Right cardiac atrium (tissue), 5 donors: ENCODE results near the gene HIGD1C. TPM values are rescaled to one million over a fixed set of nuclear protein-coding genes. Genes with fewer than 3 reads are reported as not detected.
"Not testable (repeated sequence)": the region's sequence is repeated elsewhere in the genome, so short reads cannot be mapped to it uniquely, and the experiment has no call there.

Experiments
- ATAC-seq, 2 donors: fragments of 200-7000 bp; cut with Tn5 transposase; one replicate each; pipeline versions ENCODE4 v1.8.0 to v1.9.1; 2020; ENCODE audit warnings: moderate library complexity in 2 of 2, mild to moderate bottlenecking in 1 of 2
- DNase-seq, 3 donors: peaks; one replicate each; pipeline ENCODE4 v3.0.0-alpha.2; 2020
- H3K27ac ChIP-seq: one replicate; pipeline ENCODE4 v1.5.1; 2013; ENCODE audit warnings: mild to moderate bottlenecking, low read length, control low read depth, moderate library complexity
- H3K27me3 ChIP-seq: one replicate; pipeline ENCODE4 v1.6.1; 2013; ENCODE audit not compliant: control insufficient read depth, insufficient read depth
- H3K4me1 ChIP-seq: one replicate; pipeline ENCODE4 v1.6.1; 2013; ENCODE audit warnings: low read length; ENCODE audit not compliant: control insufficient read depth, insufficient read depth
- H3K4me3 ChIP-seq: one replicate; pipeline ENCODE4 v1.5.1; 2013; ENCODE audit warnings: low read length, control low read depth
- H3K9me3 ChIP-seq: one replicate; pipeline ENCODE4 v1.6.1; 2013; ENCODE audit warnings: low read length; ENCODE audit not compliant: control insufficient read depth
- WGBS: extraction: QIAGEN DNeasy Blood & Tissue Kit; methylation state at CpG from one replicate; pipeline ENCODE4 v1.1.7; 2013; 5-methylcytosine and 5-hydroxymethylcytosine counted together
- intact Hi-C, 4 donors: fragments of 100-400 bp; cut with DNase I; formaldehyde crosslinking; loops; one replicate each; pipeline versions ENCODE4 v1.11.0 to v1.14.0; 2022 to 2023
- long read RNA-seq, 4 donors: library from polyadenylated mRNA; unstranded; transcript quantifications; one replicate each; pipeline ENCODE4 v2.0.0, GENCODE V29; 2020 to 2021
- polyA plus RNA-seq: library from polyadenylated mRNA; stranded (reverse); fragments of 200-250 nt; gene quantifications from one replicate; pipeline ENCODE4 v1.2.3, GENCODE V29; 2013
- total RNA-seq, 4 donors: library from RNA; stranded (reverse); fragmentation: NEBNext Ultra II Directional; extraction: Animal tissue kit (Norgen Biotek cat#: 25700); gene quantifications; one replicate each; pipeline ENCODE4 v1.2.1, GENCODE V29; 2021
- donor health status: healthy with polysubstance abuse.
- donor health status: DM: no; HTN: yes; CAD: no.
- donor health status: DM: no; HTN: no; CAD: no.
- donor health status: DM: no; HTN: yes; CAD: no; lungs with severe emphysema.
- donor health status: DM: yes; HTN: yes; CAD: no.

Gene HIGD1C
- not detected for total RNA-seq
- polyA plus RNA-seq = not detected
- long read RNA-seq, donor 1 = 0 reads
- long read RNA-seq, donor 2 = 0 reads
- long read RNA-seq, donor 3 = 0 reads
- long read RNA-seq, donor 4 = 0 reads

DNA sequence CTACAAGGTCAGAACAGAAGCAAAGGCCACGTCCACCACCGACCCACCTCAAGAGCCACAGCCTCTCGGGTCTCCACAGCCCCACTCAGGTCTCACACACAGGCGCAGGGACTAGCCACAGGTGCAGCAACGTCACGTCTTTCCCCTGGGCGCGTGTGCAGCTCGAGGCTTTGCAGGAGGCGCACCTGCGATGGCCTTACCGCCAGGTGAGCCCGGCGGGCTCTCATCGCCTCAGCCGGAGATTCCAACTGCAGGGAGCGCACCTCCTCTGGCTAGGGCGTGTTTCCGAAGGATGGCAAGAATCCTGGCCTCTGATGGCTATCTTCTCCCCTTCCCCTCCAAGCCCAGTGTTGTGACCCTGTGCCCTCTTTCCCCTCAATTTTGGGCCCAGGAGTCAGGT lies at the start of gene HIGD1C:
Gene HIGD1C (plus strand): TSS at position 35 of the 400 bp plus-strand sequence. CDS start 1,455 bp downstream, outside the sequence.
- H3K4me1 ChIP-seq = no peaks in the 10 kb centered on the region
- ATAC-seq = no peak
- no peak for DNase-seq
- WGBS = 95% methylated on average over 19 of the region's 19 CpGs
- H3K27ac ChIP-seq = no peak within 1 kb of the TSS
- H3K4me3 ChIP-seq = no peak within 1 kb of the TSS
- no peaks in the 10 kb centered on the region for H3K27me3 ChIP-seq
- intact Hi-C loops = no loop called here
- no peaks in the 10 kb centered on the region for H3K9me3 ChIP-seq

- ATAC-seq, H3K9me3 ChIP-seq, H3K4me3 ChIP-seq, intact Hi-C loops, DNase-seq, H3K4me1 ChIP-seq, H3K27ac ChIP-seq, H3K27me3 ChIP-seq: not testable (repeated sequence)
- WGBS = 82% methylated on average over 5 of the region's 5 CpGs
These were observed 43.9 kb upstream of the HIGD1C start for GRCh38 chr12:50908479-50908878.

- DNase-seq, H3K4me3 ChIP-seq, H3K27ac ChIP-seq, H3K4me1 ChIP-seq, ATAC-seq, H3K9me3 ChIP-seq, intact Hi-C loops, H3K27me3 ChIP-seq: not testable (repeated sequence)
- 83% methylated on average over 6 of the region's 6 CpGs for WGBS
These were observed 40.0 kb upstream of the HIGD1C start for GRCh38 chr12:50912361-50912760.

DNA sequence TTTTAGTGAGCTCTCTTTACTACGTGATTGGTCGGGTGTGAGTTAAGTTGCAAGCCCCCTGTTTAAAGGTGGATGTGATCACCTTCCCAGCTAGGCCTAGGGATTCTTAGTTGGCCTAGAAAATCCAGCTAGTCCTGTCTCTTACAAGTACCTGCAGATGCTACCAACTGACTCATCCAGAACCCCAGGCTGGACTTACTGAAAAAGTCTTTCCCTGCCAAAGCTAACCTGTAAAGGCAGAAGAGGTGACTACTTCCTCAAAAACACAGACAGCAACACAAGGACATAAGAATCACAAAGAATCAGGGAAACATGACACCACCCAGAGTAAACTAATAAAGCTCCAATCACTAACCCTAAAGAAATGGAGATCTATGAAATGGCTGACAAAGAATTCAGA lies 39.1 kb upstream of the HIGD1C start:
- Histone ChIP-seq H3K4me1 (no peaks in the 10 kb centered on the region), H3K4me3 (no peak overlapping the region), H3K27ac (no peak overlapping the region), H3K9me3 (peaks cover 6% of the 10 kb centered on the region), H3K27me3 (no peaks in the 10 kb centered on the region)
- WGBS = 87% methylated on average over 2 of the region's 2 CpGs
- ATAC-seq (no peak), DNase-seq (no peak)
- intact Hi-C loops = no loop called here

DNA sequence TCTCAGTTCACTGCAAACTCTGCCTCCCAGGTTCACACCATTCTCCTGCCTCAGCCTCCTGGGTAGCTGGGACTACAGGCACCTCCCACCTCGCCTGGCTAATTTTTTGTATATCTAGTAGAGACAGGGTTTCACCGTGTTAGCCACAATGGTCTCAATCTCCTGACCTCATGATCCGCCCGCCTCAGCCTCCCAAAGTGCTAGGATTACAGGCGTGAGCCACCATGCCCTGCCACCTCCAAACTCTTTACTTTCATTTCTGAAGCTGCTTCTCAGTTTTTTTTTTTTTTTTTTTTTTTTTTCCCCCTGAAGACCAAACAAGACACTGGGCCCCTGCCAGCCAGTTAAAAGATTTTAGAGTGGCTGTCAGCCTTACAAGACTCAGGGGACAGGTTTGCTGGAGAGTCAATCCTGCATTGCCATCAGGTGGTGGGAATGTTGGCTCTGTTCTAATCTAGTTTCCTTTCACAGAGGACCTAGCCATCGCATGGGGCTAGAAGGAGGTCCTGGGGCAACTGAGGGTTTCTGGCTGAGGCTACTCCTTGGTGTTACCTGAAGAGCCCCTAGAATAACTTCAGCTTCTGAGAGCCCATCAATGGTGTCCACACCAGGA lies 37.4 kb upstream of the HIGD1C start:
- H3K27me3 ChIP-seq = no peaks in the 10 kb centered on the region
- intact Hi-C loops = no loop called here
- H3K27ac ChIP-seq = no peak overlapping the region
- no peaks in the 10 kb centered on the region for H3K4me1 ChIP-seq
- H3K9me3 ChIP-seq = peaks cover 6% of the 10 kb centered on the region
- no peak for DNase-seq
- no peak overlapping the region for H3K4me3 ChIP-seq
- ATAC-seq = no peak
- WGBS = 82% methylated on average over 6 of the region's 6 CpGs

DNA sequence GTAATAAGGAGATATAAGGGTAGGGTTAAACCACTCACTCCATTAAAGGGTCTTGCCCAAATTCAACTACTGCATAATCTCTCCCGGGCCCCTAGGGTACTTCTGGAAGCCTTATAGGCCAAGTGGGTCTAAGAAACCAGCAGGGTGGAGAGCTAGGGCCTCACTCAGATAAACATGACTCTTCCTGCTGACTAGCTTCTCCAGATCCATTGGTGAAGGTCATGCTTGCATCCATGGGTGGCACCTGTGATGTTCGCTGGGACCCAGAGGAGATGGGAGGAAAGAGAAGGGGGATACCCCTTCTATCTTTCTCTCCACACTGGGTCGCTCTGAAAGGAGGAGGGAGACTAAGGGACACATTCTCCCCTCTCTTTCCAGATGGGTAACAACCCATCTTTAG lies 36.1 kb upstream of the HIGD1C start:
- no peak for ATAC-seq
- no peak overlapping the region for H3K27ac ChIP-seq

GRCh38 chr12:50918584-50919316 lies 33.6 kb upstream of the HIGD1C start:
- DNase-seq (no peak), ATAC-seq (no peak)
- WGBS = 71% methylated on average over 5 of the region's 5 CpGs
- intact Hi-C loops = no loop called here
- Histone ChIP-seq H3K27me3 (no peaks in the 10 kb centered on the region), H3K4me1 (peaks cover 2% of the 10 kb centered on the region), H3K27ac (no peak overlapping the region), H3K4me3 (no peak overlapping the region), H3K9me3 (peaks cover 3% of the 10 kb centered on the region)

More for the DNA sequence above, 36.1 kb upstream of the HIGD1C start:
- Histone ChIP-seq H3K27me3 (no peaks in the 10 kb centered on the region), H3K9me3 (peaks cover 6% of the 10 kb centered on the region), H3K4me3 (no peak overlapping the region), H3K4me1 (no peaks in the 10 kb centered on the region)
- intact Hi-C loops = no loop called here
- 57% methylated on average over 3 of the region's 3 CpGs for WGBS
- no peak for DNase-seq

- H3K4me1 ChIP-seq = peaks cover 2% of the 10 kb centered on the region
- peak in 1 of 2 donors; percentile 19 for ATAC-seq
- WGBS = 28% methylated on average over 3 of the region's 3 CpGs
These were observed 29.5 kb upstream of the HIGD1C start for GRCh38 chr12:50922820-50923219.

DNA sequence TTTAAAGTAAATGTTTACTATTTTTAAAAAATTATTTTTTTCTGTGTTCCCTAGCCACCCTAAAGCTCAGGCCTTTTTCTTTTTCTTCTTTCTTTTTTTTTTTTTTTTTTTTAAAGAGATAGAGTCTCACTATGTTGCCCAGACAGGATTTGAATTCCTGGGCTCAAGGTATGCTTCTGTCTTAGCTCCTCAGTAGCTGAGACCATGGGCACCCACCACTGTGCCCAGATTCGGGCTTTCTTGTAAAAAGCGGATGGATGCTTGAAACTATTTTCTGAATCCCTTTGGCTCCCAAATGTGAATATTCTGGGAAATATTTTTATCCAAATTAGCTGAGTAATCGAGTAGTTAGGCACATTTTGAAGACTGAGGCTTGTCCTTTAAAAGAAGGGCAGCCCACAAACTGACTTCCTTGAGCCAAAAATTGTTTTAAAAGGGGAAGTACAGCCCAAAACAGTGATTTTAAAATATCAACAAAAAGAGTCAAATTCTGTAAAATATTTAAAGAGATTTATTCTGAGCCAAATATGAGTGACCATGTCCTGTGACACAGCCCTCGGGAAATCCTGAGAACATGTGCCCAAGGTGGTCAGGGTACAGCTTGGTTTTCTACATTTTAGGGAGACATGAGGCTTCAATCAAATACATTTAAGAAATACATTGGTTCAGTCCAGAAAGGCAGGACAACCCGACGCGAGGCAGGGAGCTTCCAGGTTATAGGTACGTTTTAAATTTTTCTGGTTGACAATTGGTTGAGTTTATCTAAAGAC lies 28.8 kb upstream of the HIGD1C start:
- H3K9me3 ChIP-seq = no peaks in the 10 kb centered on the region
- H3K4me1 ChIP-seq = peaks cover 8% of the 10 kb centered on the region
- peak overlapping the region; percentile 99 for H3K27ac ChIP-seq
- DNase-seq (no peak), ATAC-seq (no peak)
- intact Hi-C loops = loop anchor here in 2 of 4 donors (5.0 to 10.0 kb wide), 2 partner anchors 61 to 64 kb away; no protein-coding TSS in a partner anchor
- WGBS = 23% methylated on average over 8 of the region's 8 CpGs
- no peaks in the 10 kb centered on the region for H3K27me3 ChIP-seq
- peak overlapping the region; percentile 99 for H3K4me3 ChIP-seq

More at GRCh38 chr12:50922820-50923219, 29.5 kb upstream of the HIGD1C start:
- intact Hi-C loops = loop anchor here in 2 of 4 donors (5.0 to 10.0 kb wide), 2 partner anchors 62 to 64 kb away; no protein-coding TSS in a partner anchor
- Histone ChIP-seq H3K9me3 (no peaks in the 10 kb centered on the region), H3K27me3 (no peaks in the 10 kb centered on the region), H3K27ac (peak overlapping the region; percentile 24), H3K4me3 (peak overlapping the region; percentile 4)
- DNase-seq = no peak

DNA sequence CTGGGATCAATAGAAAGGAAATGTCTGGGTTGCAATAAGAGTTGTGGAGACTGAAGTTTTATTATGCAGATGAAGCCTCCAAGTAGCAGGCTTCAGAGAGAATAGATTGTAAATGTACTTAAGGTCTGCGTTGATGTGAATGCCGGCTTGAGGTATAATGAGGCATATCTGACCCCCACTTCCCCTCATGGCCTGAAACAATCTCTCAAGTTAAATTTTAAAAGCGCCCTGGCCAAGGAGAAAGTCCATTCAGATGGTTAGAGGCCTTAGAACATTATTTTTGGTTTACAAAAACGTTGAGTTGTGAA lies 28.3 kb upstream of the HIGD1C start:
- no peaks in the 10 kb centered on the region for H3K27me3 ChIP-seq
- WGBS = 2% methylated on average over 4 of the region's 4 CpGs
- peak overlapping the region; percentile 99 for H3K4me3 ChIP-seq
- H3K4me1 ChIP-seq = peaks cover 8% of the 10 kb centered on the region
- intact Hi-C loops = loop anchor here in 2 of 4 donors (5.0 to 10.0 kb wide), 2 partner anchors 61 to 63 kb away; no protein-coding TSS in a partner anchor
- no peaks in the 10 kb centered on the region for H3K9me3 ChIP-seq
- DNase-seq (no peak), ATAC-seq (peak in 1 of 2 donors; percentile 5)
- peak overlapping the region; percentile 99 for H3K27ac ChIP-seq
